Adrenal gland (tissue), 12 donors: Measurements from ENCODE around the gene PGM3. TPM values are rescaled to one million over a fixed set of nuclear protein-coding genes. Genes with fewer than 3 reads are reported as not detected.
A peak's percentile ranks its signal among the peaks of the same experiment; 100 is the strongest.

ENCODE experiments used
- DNase-seq, 7 donors: peaks; one replicate each; pipeline ENCODE4 v3.0.0-alpha.2; 2019 to 2020
- H3K27ac ChIP-seq, 5 donors: fragments of 200-600 bp; sonication (generic) in 4 of 5; 1 replicate in 3 of 5; 2 replicates in 2 of 5; pipeline versions ENCODE4 v1.5.1 to v1.8.0; 2016 to 2020; ENCODE audit warnings: mild to moderate bottlenecking in 1 of 5
- H3K27me3 ChIP-seq: fragments of 200-600 bp; 2 replicates; pipeline ENCODE4 v1.8.0; 2021
- H3K36me3 ChIP-seq, 2 donors: fragments of 200-600 bp; replicated peaks in 1 of 2; 1 replicate in 1 of 2; 2 replicates in 1 of 2; pipeline versions ENCODE4 v1.5.1 to v1.8.0; 2018 to 2022
- H3K4me1 ChIP-seq, 2 donors: fragments of 200-600 bp; replicated peaks in 1 of 2; 1 replicate in 1 of 2; 2 replicates in 1 of 2; pipeline versions ENCODE4 v1.5.1 to v1.8.0; 2018 to 2021
- H3K4me3 ChIP-seq, 4 donors: fragments of 200-600 bp; sonication (generic) in 3 of 4; one replicate each; pipeline ENCODE4 v1.5.1; 2016 to 2018
- H3K9me3 ChIP-seq, 3 donors: fragments of 200-600 bp; sonication (generic) in 1 of 3; replicated peaks in 1 of 3; 1 replicate in 2 of 3; 2 replicates in 1 of 3; pipeline versions ENCODE4 v1.5.1 to v1.8.0; 2016 to 2021
- POLR2A ChIP-seq, 2 donors: fragments of 450-650 bp; IDR thresholded peaks; one replicate each; pipeline ENCODE4 v1.6.1; 2017; ENCODE audit warnings: antibody characterized with exemption in 2 of 2, mild to moderate bottlenecking in 2 of 2, moderate library complexity in 1 of 2
- WGBS, 4 donors: extraction: QIAGEN DNeasy Blood & Tissue Kit in 2 of 4; methylation state at CpG; one replicate each; pipeline versions ENCODE4 v1.1.5 to v1.1.7; 2013 to 2017; 5-methylcytosine and 5-hydroxymethylcytosine counted together
- intact Hi-C, 2 donors: fragments of 100-400 bp; cut with DNase I; formaldehyde crosslinking; loops; one replicate each; pipeline versions ENCODE4 v1.14.1 to v1.15.0; 2022 to 2023
- polyA plus RNA-seq, 3 donors: library from polyadenylated mRNA; stranded (reverse); fragments of 200-250 nt in 2 of 3; fragments of 350-450 nt in 1 of 3; fragmentation: Illumina TruSeq in 1 of 3; extraction: RNeasy Lipid Tissue Mini Kit (QIAGEN cat#74804) in 1 of 3; gene quantifications; one replicate each; pipeline ENCODE4 v1.2.3, GENCODE V29; 2013 to 2014
- total RNA-seq, 9 donors: library from RNA; depleted of rRNA in 4 of 9; stranded (reverse); fragments of >200 nt in 4 of 9; fragments of 120-200 nt in 1 of 9; fragmentation: NEBNext Ultra II Directional in 1 of 9; extraction: Animal tissue kit (Norgen Biotek cat#: 25700) in 1 of 9; gene quantifications; one replicate each; pipeline versions ENCODE4 v1.1.0 to v1.2.4, GENCODE V29; 2013 to 2023
- TF ChIP-seq, protein P1 (sequence below), 6 experiments: fragments of 450-650 bp in 4 of 6; fragments of 200-600 bp in 2 of 6; sonication (generic) in 1 of 6; IDR thresholded peaks; 1 replicate in 5 of 6; 2 replicates in 1 of 6; pipeline versions ENCODE4 v1.5.1 to v1.8.0; 2016 to 2021; ENCODE audit warnings: antibody characterized with exemption in 6 of 6, mild to moderate bottlenecking in 2 of 6, moderate library complexity in 1 of 6
- donor health status: healthy with polysubstance abuse.
- donor health status: Bipolar disorder and iron deficiency.
- donor health status: DM: yes; HTN: yes; CAD: no.
- donor health status: DM: no; HTN: no; CAD: no.
- donor health status: DM: no; HTN: no; CAD: no.
- donor health status: DM: yes; HTN: yes; CAD: no.

Gene PGM3
- total and polyA plus RNA-seq, 12 donors, result 14.7 to 124 (median 40.4) TPM

DNA sequence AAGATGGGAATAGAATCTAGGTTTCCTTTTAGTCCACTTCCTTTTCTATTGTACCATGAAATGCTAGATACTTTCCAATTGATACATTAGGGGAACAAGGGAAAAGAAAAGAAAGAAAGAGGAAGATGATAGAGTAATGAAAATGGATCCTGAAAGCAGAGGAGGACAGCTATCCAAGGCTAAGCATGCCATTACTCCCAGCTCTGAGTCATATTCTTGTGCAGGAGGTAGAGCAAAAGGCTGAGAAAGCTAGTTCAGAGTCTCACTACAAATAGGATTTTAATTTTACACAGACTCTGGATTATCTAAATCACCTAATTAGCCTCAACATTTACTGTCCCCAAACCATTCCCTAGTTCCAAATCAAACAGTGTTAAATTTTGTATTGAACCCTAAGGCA, 23.7 kb upstream of the PGM3 start:
- H3K36me3 ChIP-seq, result peaks cover 0 to 4% of the 10 kb centered on the region in 2 donors
- no peaks in the 10 kb centered on the region for H3K9me3 ChIP-seq
- peak in 2 of 7 donors; percentile 12 to 16 for DNase-seq
- no peaks in the 10 kb centered on the region for H3K27me3 ChIP-seq
- no peak for TF ChIP-seq POLR2A (IDR thresholded peaks at IDR 0.05)
- TF ChIP-seq, protein P1, sequence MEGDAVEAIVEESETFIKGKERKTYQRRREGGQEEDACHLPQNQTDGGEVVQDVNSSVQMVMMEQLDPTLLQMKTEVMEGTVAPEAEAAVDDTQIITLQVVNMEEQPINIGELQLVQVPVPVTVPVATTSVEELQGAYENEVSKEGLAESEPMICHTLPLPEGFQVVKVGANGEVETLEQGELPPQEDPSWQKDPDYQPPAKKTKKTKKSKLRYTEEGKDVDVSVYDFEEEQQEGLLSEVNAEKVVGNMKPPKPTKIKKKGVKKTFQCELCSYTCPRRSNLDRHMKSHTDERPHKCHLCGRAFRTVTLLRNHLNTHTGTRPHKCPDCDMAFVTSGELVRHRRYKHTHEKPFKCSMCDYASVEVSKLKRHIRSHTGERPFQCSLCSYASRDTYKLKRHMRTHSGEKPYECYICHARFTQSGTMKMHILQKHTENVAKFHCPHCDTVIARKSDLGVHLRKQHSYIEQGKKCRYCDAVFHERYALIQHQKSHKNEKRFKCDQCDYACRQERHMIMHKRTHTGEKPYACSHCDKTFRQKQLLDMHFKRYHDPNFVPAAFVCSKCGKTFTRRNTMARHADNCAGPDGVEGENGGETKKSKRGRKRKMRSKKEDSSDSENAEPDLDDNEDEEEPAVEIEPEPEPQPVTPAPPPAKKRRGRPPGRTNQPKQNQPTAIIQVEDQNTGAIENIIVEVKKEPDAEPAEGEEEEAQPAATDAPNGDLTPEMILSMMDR (IDR thresholded peaks at IDR 0.05), result no peak
- no peak overlapping the region for H3K27ac ChIP-seq
- intact Hi-C loops, result loop anchor here (10.0 kb wide), 1 partner anchor 152 kb away; the partner anchor contains the start of genes DOP1A (in 2 of the 2) and UBE3D (in 2 of the 2)
- H3K4me1 ChIP-seq, result peaks cover 0 to 12% of the 10 kb centered on the region in 2 donors
- H3K4me3 ChIP-seq, result no peak overlapping the region

DNA sequence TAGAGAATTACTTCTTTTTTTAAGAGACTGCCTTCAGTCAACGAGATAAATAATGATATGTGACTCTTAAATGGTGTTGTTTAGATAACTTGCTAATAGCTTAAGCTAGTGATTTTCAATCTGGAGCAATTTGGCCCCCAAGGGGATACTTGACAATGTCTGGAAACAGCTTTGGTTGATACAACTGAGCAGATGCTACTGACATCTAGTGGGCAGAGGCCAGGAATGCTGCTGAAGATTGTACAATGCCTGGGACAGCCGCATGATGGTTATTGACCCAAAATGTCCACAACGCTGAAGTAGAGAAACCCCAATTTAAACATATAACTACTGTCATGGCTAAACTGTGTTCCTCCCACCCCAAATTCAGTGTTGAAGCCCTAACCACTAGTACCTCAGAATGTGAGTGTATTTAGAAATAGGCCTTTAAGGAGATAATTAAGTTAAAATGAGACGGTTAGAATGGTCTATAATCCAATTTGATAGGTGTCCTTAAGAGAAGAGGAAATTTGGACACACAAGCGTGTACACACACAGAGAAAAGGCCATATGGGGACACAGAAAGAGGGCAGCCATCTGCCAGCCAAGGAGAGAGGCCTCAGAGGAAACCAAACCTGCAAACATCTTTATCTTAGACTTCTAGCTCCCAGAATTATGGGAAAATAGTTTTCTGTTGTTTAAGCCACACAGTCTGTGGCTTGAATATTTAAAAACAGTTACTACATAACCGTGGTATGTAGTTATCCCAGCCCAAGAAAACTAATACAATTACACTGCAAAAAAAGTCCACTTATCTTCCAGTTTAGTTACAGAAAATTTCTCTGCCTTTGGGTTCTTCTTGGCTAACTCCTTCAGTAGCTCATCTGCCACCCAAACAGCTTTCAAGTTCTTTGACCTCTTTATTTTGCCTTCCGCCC, 22.3 kb upstream of the PGM3 start:
- intact Hi-C loops, result loop anchor here (10.0 kb wide), 1 partner anchor 151 kb away; the partner anchor contains the start of genes DOP1A (in 2 of the 2) and UBE3D (in 2 of the 2)

DNA sequence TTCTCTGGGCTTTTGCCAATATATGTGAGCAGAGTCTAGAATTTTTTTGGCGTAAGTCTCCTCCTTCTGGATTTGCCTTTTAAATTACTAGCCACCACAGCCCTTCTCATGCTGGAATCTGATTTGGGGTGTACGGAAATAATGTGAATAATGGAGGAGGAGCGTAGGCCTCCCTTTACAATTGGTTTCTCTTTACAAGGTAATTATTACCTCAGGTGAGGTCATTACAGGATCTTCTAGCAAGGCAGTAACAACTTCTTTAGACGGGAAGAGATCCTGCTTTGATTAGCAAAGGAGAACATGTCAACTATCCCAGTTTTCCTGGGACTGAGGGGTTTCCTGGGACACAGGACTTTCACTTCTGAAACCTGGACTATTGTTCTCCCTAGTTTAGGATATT, 9.0 kb upstream of the PGM3 start:
- Histone ChIP-seq H3K27me3 (no peaks in the 10 kb centered on the region), H3K36me3 (no peaks in the 10 kb centered on the region), H3K27ac (no peak overlapping the region), H3K4me1 (no peaks in the 10 kb centered on the region), H3K4me3 (no peak overlapping the region), H3K9me3 (no peaks in the 10 kb centered on the region)
- 85 to 94% (median 91%) methylated on average over 4 of the region's 4 CpGs for WGBS, 4 donors
- no peak for TF ChIP-seq POLR2A (IDR thresholded peaks at IDR 0.05)
- intact Hi-C loops, result loop anchor here in 1 of 2 donors (10.0 kb wide), 1 partner anchor 117 kb away; no protein-coding TSS in a partner anchor
- DNase-seq, result no peak

More for the DNA sequence above, 22.3 kb upstream of the PGM3 start:
- WGBS, 4 donors, result 29 to 39% (median 30%) methylated on average over 7 of the region's 7 CpGs
- DNase-seq, result peak; percentile 61 to 89 (median 68)
- TF ChIP-seq, protein P1 (IDR thresholded peaks at IDR 0.05), result peak; percentile 68 to 87 (median 78)
- no peak for TF ChIP-seq POLR2A (IDR thresholded peaks at IDR 0.05)
- peaks cover 0 to 12% of the 10 kb centered on the region in 2 donors for H3K4me1 ChIP-seq
- H3K4me3 ChIP-seq, result no peak overlapping the region
- H3K27me3 ChIP-seq, result no peaks in the 10 kb centered on the region
- peak overlapping the region in 1 of 5 donors; percentile 24 for H3K27ac ChIP-seq
- H3K36me3 ChIP-seq, result peaks cover 0 to 4% of the 10 kb centered on the region in 2 donors
- no peaks in the 10 kb centered on the region for H3K9me3 ChIP-seq

DNA sequence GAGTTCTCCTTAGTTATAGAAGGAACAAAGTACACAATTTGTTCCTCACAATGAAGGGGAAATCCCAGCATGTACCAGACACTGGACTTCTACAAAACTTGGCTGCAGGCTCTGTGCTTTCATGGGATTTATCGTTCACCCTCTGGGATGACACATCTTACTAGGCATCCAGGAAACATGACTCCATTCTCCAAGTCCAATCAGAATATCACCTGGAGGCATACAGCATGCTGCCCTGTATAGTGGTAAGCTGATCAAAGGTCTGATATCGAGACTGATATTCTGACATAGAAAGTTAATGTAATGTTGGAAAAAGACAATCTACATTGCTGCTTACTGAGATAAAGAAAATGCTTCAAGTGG, 6.8 kb upstream of the PGM3 start:
- Histone ChIP-seq H3K9me3 (no peaks in the 10 kb centered on the region), H3K27me3 (no peaks in the 10 kb centered on the region), H3K4me3 (no peak overlapping the region), H3K36me3 (no peaks in the 10 kb centered on the region), H3K4me1 (peaks cover 0 to 6% of the 10 kb centered on the region in 2 donors), H3K27ac (peak overlapping the region in 1 of 5 donors; percentile 18)
- WGBS, 4 donors, result 66 to 78% (median 68%) methylated on average over 2 of the region's 2 CpGs
- TF ChIP-seq, protein P1 (IDR thresholded peaks at IDR 0.05), result no peak
- TF ChIP-seq POLR2A (IDR thresholded peaks at IDR 0.05), result no peak
- DNase-seq, result peak in 4 of 7 donors; percentile 18 to 58 (median 40)
- intact Hi-C loops, result loop anchor here in 1 of 2 donors (10.0 kb wide), 1 partner anchor 115 kb away; no protein-coding TSS in a partner anchor
